Chondrocyte (in vitro differentiated cells): ENCODE data around the gene HECTD2. TPM values are rescaled to one million over a fixed set of nuclear protein-coding genes. Genes with fewer than 3 reads are reported as not detected.
"Not testable (repeated sequence)": the region's sequence is repeated elsewhere in the genome, so short reads cannot be mapped to it uniquely, and the experiment has no call there.

ENCODE experiments used
- DNase-seq: peaks from one replicate; pipeline ENCODE4 v3.0.0; 2021; ENCODE audit warnings: mixed read lengths, low spot score
- H3K27ac Mint-ChIP-seq: one replicate; pipeline ENCODE4 v1.8.0; 2021; ENCODE audit warnings: mild to moderate bottlenecking, moderate library complexity, mixed read lengths; ENCODE audit not compliant: unreplicated experiment
- H3K27me3 Mint-ChIP-seq: 2 replicates; pipeline ENCODE4 v1.8.0; 2021; ENCODE audit warnings: low read depth, mixed read lengths
- H3K36me3 Mint-ChIP-seq: 2 replicates; pipeline ENCODE4 v1.8.0; 2021; ENCODE audit warnings: low read depth, mixed read lengths
- H3K4me1 Mint-ChIP-seq: 2 replicates; pipeline ENCODE4 v1.8.0; 2021; ENCODE audit warnings: low read depth, mild to moderate bottlenecking, mixed read lengths
- H3K4me3 Mint-ChIP-seq: one replicate; pipeline ENCODE4 v1.8.0; 2021; ENCODE audit warnings: mild to moderate bottlenecking, moderate library complexity, mixed read lengths; ENCODE audit not compliant: unreplicated experiment
- H3K9me3 Mint-ChIP-seq: 2 replicates; pipeline ENCODE4 v1.8.0; 2021; ENCODE audit warnings: low read depth, mixed read lengths
- CTCF ChIP-seq: fragments of 200-600 bp; sonication (generic); IDR thresholded peaks from 2 replicates; pipeline ENCODE4 v1.5.0; 2021; ENCODE audit warnings: antibody characterized with exemption, mild to moderate bottlenecking, moderate library complexity
- total RNA-seq: library from RNA; stranded (reverse); gene quantifications from 3 replicates; pipeline ENCODE4 v1.2.1, GENCODE V29; 2021

HECTD2 gene
- total RNA-seq, 1 donor from 2014 or later = 51.8 TPM

- DNase-seq = no peak
- H3K4me1 Mint-ChIP-seq = no peaks in the 10 kb centered on the region
Observed at GRCh38 chr10:91521439-91521838, 111.3 kb downstream of the HECTD2 start.

GRCh38 chr10:91525896-91526712 is 116.0 kb downstream of the HECTD2 start:
- DNase-seq = no peak

More at GRCh38 chr10:91521439-91521838, 111.3 kb downstream of the HECTD2 start:
- TF ChIP-seq CTCF = no peak
- Mint-ChIP-seq H3K9me3 (peaks cover 14% of the 10 kb centered on the region), H3K27ac (peak overlapping the region; percentile 7), H3K27me3 (no peaks in the 10 kb centered on the region), H3K4me3 (no peak overlapping the region), H3K36me3 (peaks cover 28% of the 10 kb centered on the region)

GRCh38 chr10:91528080-91528479 is 117.9 kb downstream of the HECTD2 start:
- no peak overlapping the region for H3K4me3 Mint-ChIP-seq
- TF ChIP-seq CTCF = no peak
- H3K27ac Mint-ChIP-seq = no peak overlapping the region
- peaks cover 2% of the 10 kb centered on the region for H3K36me3 Mint-ChIP-seq
- DNase-seq = no peak
- H3K27me3 Mint-ChIP-seq = no peaks in the 10 kb centered on the region
- no peaks in the 10 kb centered on the region for H3K4me1 Mint-ChIP-seq
- H3K9me3 Mint-ChIP-seq = peaks cover 5% of the 10 kb centered on the region

More at GRCh38 chr10:91525896-91526712, 116.0 kb downstream of the HECTD2 start:
- Mint-ChIP-seq H3K4me3 (no peak overlapping the region), H3K36me3 (peaks cover 8% of the 10 kb centered on the region), H3K27me3 (no peaks in the 10 kb centered on the region), H3K4me1 (no peaks in the 10 kb centered on the region), H3K9me3 (peaks cover 6% of the 10 kb centered on the region), H3K27ac (no peak overlapping the region)
- TF ChIP-seq CTCF = no peak

- Mint-ChIP-seq H3K9me3 (peaks cover 5% of the 10 kb centered on the region), H3K27ac (no peak overlapping the region), H3K4me3 (no peak overlapping the region), H3K27me3 (no peaks in the 10 kb centered on the region), H3K4me1 (no peaks in the 10 kb centered on the region), H3K36me3 (peaks cover 2% of the 10 kb centered on the region)
- no peak for TF ChIP-seq CTCF
- no peak for DNase-seq
Observed at GRCh38 chr10:91528768-91529167, 118.6 kb downstream of the HECTD2 start.

- DNase-seq, H3K36me3 Mint-ChIP-seq, H3K9me3 Mint-ChIP-seq, H3K27ac Mint-ChIP-seq, H3K4me1 Mint-ChIP-seq, H3K27me3 Mint-ChIP-seq, H3K4me3 Mint-ChIP-seq: not testable (repeated sequence)
Observed at GRCh38 chr10:91534789-91535188, 124.6 kb downstream of the HECTD2 start.

- H3K36me3 Mint-ChIP-seq = peaks cover 5% of the 10 kb centered on the region
- no peak overlapping the region for H3K27ac Mint-ChIP-seq
- no peak for TF ChIP-seq CTCF
- H3K4me3 Mint-ChIP-seq = no peak overlapping the region
- no peak for DNase-seq
- H3K4me1 Mint-ChIP-seq = peaks cover 5% of the 10 kb centered on the region
- peaks cover 14% of the 10 kb centered on the region for H3K9me3 Mint-ChIP-seq
- H3K27me3 Mint-ChIP-seq = no peaks in the 10 kb centered on the region
Observed at GRCh38 chr10:91536111-91536510, 126.0 kb downstream of the HECTD2 start.
